AG10803 (cell line): ENCODE data around the gene CCR3.

Source experiments
- DNase-seq: peaks from one replicate; pipeline ENCODE4 v3.0.0; 2010; ENCODE audit warnings: low read depth
- H3K4me3 ChIP-seq: 2 replicates; pipeline ENCODE4 v1.5.1; 2011; ENCODE audit warnings: mild to moderate bottlenecking, low read length, control low read depth
- CTCF ChIP-seq: conservative IDR thresholded peaks from 2 replicates; pipeline ENCODE4 v1.5.1; 2011; ENCODE audit warnings: mild to moderate bottlenecking, low read length, control low read depth, inconsistent platforms

The CCR3 gene

GRCh38 chr3:46272028-46272451 is 29.8 kb downstream of the CCR3 start:
- H3K4me3 ChIP-seq, result no peak overlapping the region
- DNase-seq, result no peak
- TF ChIP-seq CTCF, result no peak

- peak; percentile 47 for TF ChIP-seq CTCF
- no peak overlapping the region for H3K4me3 ChIP-seq
- no peak for DNase-seq
Observed at GRCh38 chr3:46276497-46277099, 34.3 kb downstream of the CCR3 start.

- no peak overlapping the region for H3K4me3 ChIP-seq
- DNase-seq, result no peak
- TF ChIP-seq CTCF, result no peak
Observed at GRCh38 chr3:46277476-46277875, 35.2 kb downstream of the CCR3 start.

GRCh38 chr3:46278816-46279672 is 36.8 kb downstream of the CCR3 start:
- no peak for DNase-seq
- TF ChIP-seq CTCF, result no peak
- no peak overlapping the region for H3K4me3 ChIP-seq

GRCh38 chr3:46280105-46280797 is 38.0 kb downstream of the CCR3 start:
- DNase-seq, result peak; percentile 16
- no peak for TF ChIP-seq CTCF
- no peak overlapping the region for H3K4me3 ChIP-seq

GRCh38 chr3:46281551-46281950 is 39.3 kb downstream of the CCR3 start:
- DNase-seq, result no peak
- TF ChIP-seq CTCF, result no peak
- H3K4me3 ChIP-seq, result no peak overlapping the region

GRCh38 chr3:46282041-46282440 is 39.8 kb downstream of the CCR3 start:
- no peak for TF ChIP-seq CTCF
- H3K4me3 ChIP-seq, result no peak overlapping the region
- no peak for DNase-seq
